ENCODE data around the gene ANKS1A.

The ANKS1A gene

GRCh38 chr6:34950849-34951248 is 61.8 kb downstream of the ANKS1A start:
- H3K27ac ChIP-seq, result no peak overlapping the region
- no peak for DNase-seq (ENCODE audit: low read depth, low spot score)

- DNase-seq (ENCODE audit: low read depth, low spot score), result no peak
Observed at GRCh38 chr6:34951731-34952130, 62.7 kb downstream of the ANKS1A start.

GRCh38 chr6:34953061-34954025 is 64.3 kb downstream of the ANKS1A start:
- peak; percentile 12 for DNase-seq (ENCODE audit: low read depth, low spot score)
- H3K27ac ChIP-seq, result peak overlapping the region; percentile 15

More at GRCh38 chr6:34951731-34952130, 62.7 kb downstream of the ANKS1A start:
- H3K27ac ChIP-seq, result no peak overlapping the region

- H3K27ac ChIP-seq, result no peak overlapping the region
- no peak for DNase-seq (ENCODE audit: low read depth, low spot score)
Observed at GRCh38 chr6:34955442-34955841, 66.4 kb downstream of the ANKS1A start.

GRCh38 chr6:34957231-34957783 is 68.3 kb downstream of the ANKS1A start:
- H3K27ac ChIP-seq, result no peak overlapping the region

GRCh38 chr6:34958734-34959133 is 69.7 kb downstream of the ANKS1A start:
- no peak overlapping the region for H3K27ac ChIP-seq
- no peak for DNase-seq (ENCODE audit: low read depth, low spot score)

More at GRCh38 chr6:34957231-34957783, 68.3 kb downstream of the ANKS1A start:
- DNase-seq (ENCODE audit: low read depth, low spot score), result no peak

GRCh38 chr6:34959224-34959623 is 70.2 kb downstream of the ANKS1A start:
- DNase-seq (ENCODE audit: low read depth, low spot score), result no peak
- no peak overlapping the region for H3K27ac ChIP-seq

GRCh38 chr6:34961082-34961481 is 72.0 kb downstream of the ANKS1A start:
- no peak for DNase-seq (ENCODE audit: low read depth, low spot score)
- H3K27ac ChIP-seq, result no peak overlapping the region

- H3K27ac ChIP-seq, result no peak overlapping the region
- DNase-seq (ENCODE audit: low read depth, low spot score), result no peak
Observed at GRCh38 chr6:34961574-34961973, 72.5 kb downstream of the ANKS1A start.

- no peak overlapping the region for H3K27ac ChIP-seq
- no peak for DNase-seq (ENCODE audit: low read depth, low spot score)
Observed at GRCh38 chr6:34964564-34964963, 75.5 kb downstream of the ANKS1A start.

- DNase-seq (ENCODE audit: low read depth, low spot score), result no peak
- no peak overlapping the region for H3K27ac ChIP-seq
Observed at GRCh38 chr6:34967461-34967860, 78.4 kb downstream of the ANKS1A start.

GRCh38 chr6:34969662-34970265 is 80.7 kb downstream of the ANKS1A start:
- peak; percentile 68 for DNase-seq (ENCODE audit: low read depth, low spot score)

GRCh38 chr6:34970488-34970887 is 81.4 kb downstream of the ANKS1A start:
- H3K27ac ChIP-seq, result no peak overlapping the region

More at GRCh38 chr6:34969662-34970265, 80.7 kb downstream of the ANKS1A start:
- H3K27ac ChIP-seq, result peak overlapping the region; percentile 7

GRCh38 chr6:34970957-34971356 is 81.9 kb downstream of the ANKS1A start:
- DNase-seq (ENCODE audit: low read depth, low spot score), result no peak
- H3K27ac ChIP-seq, result no peak overlapping the region

More at GRCh38 chr6:34970488-34970887, 81.4 kb downstream of the ANKS1A start:
- no peak for DNase-seq (ENCODE audit: low read depth, low spot score)

- H3K27ac ChIP-seq, result no peak overlapping the region
- no peak for DNase-seq (ENCODE audit: low read depth, low spot score)
Observed at GRCh38 chr6:34973547-34974248, 84.6 kb downstream of the ANKS1A start.

GRCh38 chr6:34974249-34974642 is 85.2 kb downstream of the ANKS1A start:
- no peak overlapping the region for H3K27ac ChIP-seq
- DNase-seq (ENCODE audit: low read depth, low spot score), result no peak

GRCh38 chr6:34976239-34976638 is 87.2 kb downstream of the ANKS1A start:
- H3K27ac ChIP-seq, result no peak overlapping the region
- no peak for DNase-seq (ENCODE audit: low read depth, low spot score)

GRCh38 chr6:34979218-34979617 is 90.2 kb downstream of the ANKS1A start:
- no peak for DNase-seq (ENCODE audit: low read depth, low spot score)
- no peak overlapping the region for H3K27ac ChIP-seq

GRCh38 chr6:34979994-34980393 is 90.9 kb downstream of the ANKS1A start:
- DNase-seq (ENCODE audit: low read depth, low spot score), result no peak
- H3K27ac ChIP-seq, result no peak overlapping the region

GRCh38 chr6:34981366-34981765 is 92.3 kb downstream of the ANKS1A start:
- no peak overlapping the region for H3K27ac ChIP-seq
- no peak for DNase-seq (ENCODE audit: low read depth, low spot score)
